CD4-positive, alpha-beta T cell treated with Interleukin-21 for 1 hour (primary cell): ENCODE results near the gene DVL1.
"Not testable (repeated sequence)": the region's sequence is repeated elsewhere in the genome, so short reads cannot be mapped to it uniquely, and the experiment has no call there.

Experiments
- DNase-seq: peaks from one replicate; pipeline ENCODE4 v3.0.0-alpha.2; 2020

The DVL1 gene

DNA sequence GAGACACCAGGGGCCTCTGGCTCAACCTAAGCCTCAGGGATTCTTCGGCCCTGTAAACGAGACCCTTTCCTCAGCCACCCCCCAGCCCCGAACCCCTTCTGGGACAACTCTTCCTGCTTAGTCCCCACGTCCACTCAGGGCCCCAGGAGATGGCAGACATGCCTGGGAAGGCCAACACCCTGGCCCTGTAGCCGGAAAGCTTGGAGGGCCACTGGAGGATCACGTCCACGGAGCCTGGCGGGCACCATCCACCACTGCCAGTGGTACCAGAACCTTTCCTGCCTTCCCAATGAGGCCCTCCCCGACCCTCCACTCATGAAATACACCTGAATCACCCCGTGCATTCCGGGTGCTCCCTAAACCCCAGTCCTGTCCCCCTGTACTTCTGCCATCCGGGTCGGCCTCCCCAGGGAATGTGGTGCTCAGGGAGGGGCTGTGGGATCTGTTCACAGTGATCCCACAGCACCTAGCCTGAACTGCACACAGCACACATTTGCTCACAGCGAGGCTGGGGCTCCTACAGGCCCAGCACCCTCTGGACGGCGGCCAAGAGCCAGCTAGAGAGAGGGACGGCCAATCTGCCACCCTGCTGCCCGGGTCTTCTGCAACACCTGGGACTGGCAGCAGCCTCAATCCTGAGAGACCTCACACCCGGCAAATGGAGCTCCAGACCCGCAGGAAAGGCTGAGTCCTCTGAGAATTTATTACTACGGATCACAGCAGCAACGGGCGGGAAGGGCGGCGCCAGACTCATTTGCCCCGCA, 24.0 kb upstream of the DVL1 start:
- DNase-seq: no peak

DNA sequence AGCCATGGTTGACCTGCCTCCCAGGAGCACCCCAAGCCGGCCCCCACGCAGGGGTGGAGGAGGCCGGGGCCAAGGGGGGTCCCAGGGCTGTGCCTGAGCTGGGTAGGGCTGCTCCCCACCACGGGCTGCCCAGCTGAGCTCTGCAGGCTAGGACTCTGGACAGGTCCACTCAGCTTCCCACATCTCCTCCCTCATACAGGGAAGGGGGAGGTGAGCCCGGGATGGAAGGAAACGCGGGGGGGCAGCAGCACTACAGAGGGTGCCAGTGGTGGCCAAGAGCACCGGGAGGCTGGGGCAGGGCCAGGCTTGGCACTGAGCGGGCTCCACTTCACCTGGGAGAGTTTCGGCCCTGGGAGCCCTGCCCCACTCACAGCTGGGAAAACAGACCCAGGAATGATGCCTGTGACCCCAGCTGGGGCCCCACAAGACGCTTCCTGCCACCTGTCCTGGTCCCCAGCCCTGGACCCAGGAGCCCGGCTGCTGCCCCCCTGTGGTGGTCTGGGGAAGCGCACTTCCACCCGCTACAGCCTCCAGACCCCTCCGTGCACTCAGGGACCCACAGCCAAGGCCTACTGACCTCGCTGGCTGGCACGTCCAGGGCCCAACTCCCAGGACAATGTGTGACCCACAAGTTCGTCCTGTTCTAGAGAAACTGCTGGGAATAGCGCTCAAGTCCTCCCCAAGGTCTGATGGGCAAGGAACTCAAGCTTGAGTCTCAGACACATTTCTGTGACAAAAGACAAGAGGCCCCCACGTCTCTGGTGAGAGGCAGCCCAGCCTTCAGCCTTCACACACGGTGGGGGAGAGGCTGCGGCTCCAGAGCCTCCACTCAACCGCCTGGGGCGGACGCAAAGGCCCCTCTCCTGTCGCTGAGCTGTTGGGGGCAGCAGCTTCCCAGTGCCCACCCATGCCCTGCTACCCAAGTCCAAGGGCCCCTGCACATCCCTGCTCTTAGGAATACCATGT, 22.8 kb upstream of the DVL1 start:
- DNase-seq: peak; percentile 77

DNA sequence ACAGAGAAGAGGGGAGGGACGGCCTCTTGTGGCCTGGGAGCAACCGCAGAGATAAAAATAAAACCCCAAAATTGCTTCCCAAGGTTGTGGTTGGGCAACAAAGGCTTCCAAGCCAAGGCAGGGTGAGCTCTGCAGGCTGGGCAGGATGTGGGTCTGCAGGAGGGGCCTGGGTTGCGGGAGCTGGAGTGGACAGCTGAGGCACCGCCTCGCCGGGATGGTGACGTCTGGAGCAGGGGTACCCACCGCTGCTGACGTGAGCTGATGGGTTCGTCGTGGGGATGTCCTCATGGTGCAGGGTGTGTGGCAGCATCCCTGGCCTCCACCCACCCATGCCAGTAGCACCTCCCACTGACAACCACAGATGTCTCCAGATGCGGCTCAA, 22.1 kb upstream of the DVL1 start:
- peak; percentile 88 for DNase-seq

GRCh38 chr1:1370771-1371300, 21.6 kb upstream of the DVL1 start:
- DNase-seq: no peak

DNA sequence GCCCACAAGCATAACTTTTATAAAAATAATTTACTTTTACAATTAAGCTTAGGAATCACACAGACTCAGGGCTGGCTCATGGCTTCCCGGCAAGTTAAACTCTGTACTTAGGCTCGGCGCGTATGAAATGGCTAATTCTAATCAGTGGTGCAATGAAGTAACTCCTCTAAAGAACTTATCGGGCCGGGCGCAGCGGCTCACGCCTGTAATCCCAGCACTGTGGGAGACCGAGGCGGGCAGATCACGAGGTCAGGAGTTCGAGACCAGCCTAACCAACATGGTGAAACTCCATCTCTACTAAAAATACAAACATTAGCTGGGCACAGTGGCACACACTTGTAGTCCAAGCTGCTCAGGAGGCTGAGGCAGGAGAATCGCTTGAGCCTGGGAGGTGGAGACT, 20.9 kb upstream of the DVL1 start:
- not testable (repeated sequence) for DNase-seq

GRCh38 chr1:1367315-1367714, 18.1 kb upstream of the DVL1 start:
- DNase-seq: no peak

DNA sequence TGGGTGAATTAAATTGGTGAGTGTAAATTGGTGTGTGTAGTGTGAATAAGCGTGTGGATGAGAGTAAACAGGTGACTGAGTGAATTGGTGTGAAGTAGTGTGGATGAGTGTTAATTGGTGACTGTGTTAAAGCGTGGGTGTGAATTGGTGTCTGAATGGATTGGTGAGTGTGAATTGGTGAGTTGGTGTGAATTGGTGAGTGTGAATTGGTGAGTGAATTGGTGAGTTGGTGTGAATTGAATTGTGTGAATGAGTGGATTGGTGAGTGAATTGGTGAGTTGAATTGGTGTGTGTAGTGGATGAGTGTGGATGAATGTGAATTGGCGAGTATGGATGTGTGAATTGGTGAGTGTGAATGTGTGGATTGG, 17.5 kb upstream of the DVL1 start:
- no peak for DNase-seq

- no peak for DNase-seq
Measured at GRCh38 chr1:1365875-1366698, 16.9 kb upstream of the DVL1 start.

DNA sequence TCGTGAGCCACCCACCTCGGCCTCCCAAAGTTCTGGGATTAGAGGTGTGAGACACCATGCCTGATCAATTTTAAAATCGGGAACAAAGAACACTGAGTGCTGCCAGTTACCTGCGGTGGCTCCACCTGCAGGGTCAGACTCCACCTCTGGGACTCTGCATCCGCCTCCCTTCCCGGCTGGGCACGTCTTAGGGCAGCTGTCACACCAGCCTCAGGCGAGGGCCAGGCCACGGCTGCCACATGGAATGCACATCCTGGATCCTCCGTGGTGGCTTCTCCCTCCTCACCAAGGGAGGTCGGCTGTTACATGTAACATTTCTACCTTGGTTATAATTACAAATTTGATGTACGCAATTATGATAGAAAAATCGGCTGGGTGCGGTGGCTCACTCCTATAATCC, 15.0 kb upstream of the DVL1 start:
- DNase-seq: no peak

- no peak for DNase-seq
Measured at GRCh38 chr1:1361982-1362423, 12.8 kb upstream of the DVL1 start.

DNA sequence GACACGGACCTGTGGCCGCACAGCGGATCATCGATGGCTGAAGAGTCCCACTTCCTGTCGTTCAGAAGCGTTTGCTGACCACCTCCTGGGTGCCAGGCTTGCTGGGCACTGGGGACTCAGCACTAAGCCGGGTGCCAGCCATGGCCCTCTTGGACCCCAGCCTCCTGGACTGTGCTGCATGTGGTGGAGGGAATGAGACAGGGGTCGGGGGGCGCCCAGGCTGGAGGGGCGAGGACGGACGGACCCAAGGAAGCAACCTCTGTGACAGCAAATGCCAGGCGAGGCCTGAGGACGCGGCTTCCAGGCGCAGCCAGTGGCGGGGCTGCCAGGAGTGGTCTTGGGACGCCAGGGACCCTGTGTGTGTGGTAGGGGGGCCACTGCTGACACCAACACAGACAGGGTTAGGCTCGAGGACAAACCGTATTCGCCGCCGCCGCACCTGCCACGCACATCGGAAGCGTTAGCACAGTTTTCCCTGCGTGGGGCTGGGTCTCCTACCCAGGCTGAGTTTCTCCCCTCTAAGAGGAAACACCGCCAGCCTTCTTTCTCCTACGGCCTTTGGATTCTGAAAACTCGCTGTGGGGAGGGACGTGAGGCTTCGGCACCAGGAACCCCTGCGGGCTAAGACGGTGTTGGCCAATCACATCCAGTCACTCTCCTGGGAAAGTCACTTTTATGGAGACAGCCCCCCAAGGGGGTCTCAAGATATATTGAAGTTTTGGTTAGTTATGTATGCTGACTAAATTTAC, 12.2 kb upstream of the DVL1 start:
- no peak for DNase-seq

- DNase-seq: no peak
Measured at GRCh38 chr1:1360506-1361169, 11.4 kb upstream of the DVL1 start.

DNA sequence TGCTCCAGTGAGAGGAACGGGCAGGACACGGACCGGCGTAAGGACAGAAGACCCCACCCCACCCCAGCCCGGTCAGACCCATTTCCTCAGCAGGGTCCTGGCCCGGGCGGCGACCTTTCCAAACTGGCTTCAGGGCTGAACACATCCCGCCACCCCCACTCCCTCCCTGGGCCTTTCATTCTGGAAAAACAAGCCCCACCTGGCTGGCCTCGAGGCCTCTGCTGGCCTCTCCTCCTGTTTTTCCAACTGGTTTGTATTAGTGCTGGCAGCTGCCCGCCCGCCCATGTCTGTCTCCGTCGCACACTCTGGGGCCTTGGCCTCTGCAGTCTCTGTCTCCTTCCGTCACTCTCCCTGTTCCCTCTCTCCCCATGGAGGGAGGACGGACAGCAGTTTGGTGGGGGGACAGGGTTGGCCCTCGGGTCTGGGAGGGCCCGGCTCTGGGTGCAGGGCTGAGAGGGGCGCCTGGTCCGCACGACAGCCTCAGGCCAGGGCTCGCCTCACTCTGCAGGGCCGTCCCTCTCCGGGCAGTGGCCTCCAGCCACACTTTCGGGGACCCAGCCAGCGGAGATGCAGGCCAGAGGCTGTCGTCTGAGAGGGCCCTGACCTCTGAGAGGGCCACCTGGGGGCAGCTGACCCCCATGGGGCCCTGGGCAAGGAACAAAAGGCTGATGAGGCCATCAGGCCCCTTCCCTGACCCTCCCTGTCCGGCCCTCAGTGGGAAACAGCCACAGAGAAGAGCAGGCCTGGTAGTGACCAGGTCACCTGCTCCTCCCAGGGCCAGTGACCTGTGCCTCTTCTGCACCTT, 10.6 kb upstream of the DVL1 start:
- no peak for DNase-seq

- no peak for DNase-seq
Measured at GRCh38 chr1:1359308-1359663, 10.1 kb upstream of the DVL1 start.

DNA sequence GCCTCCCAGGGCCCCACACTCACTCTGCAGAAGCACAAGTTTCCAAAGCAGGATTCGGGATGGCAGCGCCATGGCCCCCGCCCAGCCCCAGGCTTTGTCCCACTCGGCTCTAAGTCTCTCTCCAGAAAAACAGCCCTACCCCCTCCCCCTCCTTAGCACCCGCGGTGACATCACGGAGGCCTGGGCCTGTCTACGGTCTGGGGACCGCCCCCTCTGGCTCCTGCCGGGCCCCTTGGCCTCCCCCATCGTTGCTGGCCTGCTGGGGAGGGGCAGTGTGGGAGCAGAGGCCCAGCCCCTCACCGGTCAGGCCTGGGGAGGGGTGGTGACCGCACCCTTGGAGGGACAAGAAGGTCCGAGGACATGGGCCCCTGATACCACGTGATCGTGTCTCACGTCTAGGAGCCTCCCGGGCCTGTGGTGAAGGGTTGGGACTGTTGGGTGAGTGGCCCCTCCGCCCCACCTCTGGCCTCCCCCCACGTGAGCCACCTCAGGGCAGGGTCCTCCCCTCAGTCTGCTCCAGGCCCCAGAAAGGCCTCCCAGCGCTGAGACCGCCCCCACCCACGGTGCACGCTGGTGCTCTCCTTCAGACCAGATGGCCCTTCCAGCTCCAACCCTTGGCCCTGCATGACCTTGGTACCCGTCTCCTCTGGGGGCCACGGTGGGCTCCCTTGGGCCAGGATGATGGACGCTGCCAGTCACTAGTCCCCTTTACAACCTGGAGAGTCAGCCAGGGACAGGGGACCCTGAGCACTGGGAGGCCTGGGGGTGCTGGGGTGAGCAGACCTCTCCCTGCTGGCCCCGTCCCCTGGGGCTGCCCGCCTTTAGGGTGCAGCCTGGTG, 9.4 kb upstream of the DVL1 start, which contains the start of gene MXRA8:
TSS of gene MXRA8 (minus strand) at position 123 of the 839 bp plus-strand sequence. CDS start at position 72, 51 bp downstream.
- DNase-seq: no peak

GRCh38 chr1:1357871-1358432, 8.7 kb upstream of the DVL1 start:
- no peak for DNase-seq

DNA sequence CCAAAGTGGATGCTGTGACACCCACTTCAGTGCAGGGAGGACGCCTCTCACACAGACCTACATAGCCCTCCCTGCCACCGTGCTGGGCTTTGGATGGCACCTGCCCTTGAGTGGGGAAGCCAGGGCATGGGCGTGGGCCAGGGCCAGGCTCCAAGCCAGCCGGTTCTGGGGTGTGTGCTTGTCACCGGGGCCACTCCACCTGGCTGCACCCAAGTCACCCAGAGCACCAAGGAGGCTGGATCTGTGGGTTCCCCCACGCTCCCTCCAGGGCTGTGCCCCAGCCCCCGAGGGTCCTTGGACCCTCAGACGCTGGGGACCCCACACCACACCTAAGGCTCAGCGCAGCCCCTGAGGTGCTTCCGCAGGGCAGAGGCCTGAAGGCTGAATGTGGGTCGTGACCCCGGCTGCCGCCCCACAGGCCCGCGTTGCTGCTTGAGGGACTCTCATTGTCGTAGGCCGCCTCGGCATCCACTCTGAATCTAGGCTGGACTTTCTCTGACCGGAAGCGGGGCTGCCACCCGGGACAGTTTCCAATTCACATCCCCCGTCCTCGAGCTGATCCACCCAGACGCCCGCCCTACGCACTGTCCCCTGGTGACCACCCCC, 7.7 kb upstream of the DVL1 start:
- no peak for DNase-seq

DNA sequence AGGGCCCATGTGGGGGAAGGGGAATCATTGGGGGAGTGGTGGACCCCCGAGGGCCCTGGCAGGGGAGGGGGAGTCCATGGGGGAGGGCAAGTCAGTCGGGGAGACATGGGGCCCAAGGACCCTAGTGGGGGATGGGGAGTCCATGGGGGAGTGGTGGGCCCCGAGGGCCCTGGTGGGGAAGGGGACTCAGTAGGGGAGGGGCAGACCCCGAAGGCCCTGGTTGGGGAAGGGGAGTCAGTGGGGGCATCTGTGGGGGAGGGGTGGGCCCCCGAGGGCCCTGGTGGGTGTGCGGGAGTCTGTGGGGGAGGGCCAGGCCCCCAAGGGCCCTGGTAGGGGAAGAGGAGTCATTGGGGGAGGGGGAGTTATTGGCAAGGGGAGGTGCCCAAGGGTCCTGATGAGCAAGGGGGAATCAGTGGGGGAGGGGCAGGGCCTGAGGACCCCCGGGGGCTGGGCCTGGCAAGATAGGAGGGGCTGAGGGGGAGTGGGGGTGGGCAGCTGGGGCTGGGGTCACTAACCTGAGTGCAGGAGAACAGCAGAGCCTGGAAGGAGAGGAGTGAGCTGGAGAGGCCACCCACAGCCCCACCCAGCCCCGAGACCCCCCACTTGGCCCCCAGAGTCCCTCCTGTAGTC, 7.1 kb upstream of the DVL1 start:
- DNase-seq: no peak
